A549 (cell line): ENCODE results near the gene PSMB1. TPM values are rescaled to one million over a fixed set of nuclear protein-coding genes. Genes with fewer than 3 reads are reported as not detected.
"Not testable (repeated sequence)": the region's sequence is repeated elsewhere in the genome, so short reads cannot be mapped to it uniquely, and the experiment has no call there.

Experiments used
- ATAC-seq, 2 experiments: fragments of 200-7000 bp in 1 of 2; fragments of >200 bp in 1 of 2; cut with Nextera tagmentation in 1 of 2; cut with Tn5 transposase in 1 of 2; 3 replicates each; pipeline versions ENCODE4 v1.8.0 to v1.9.1; 2018 to 2020; ENCODE audit warnings: mild to moderate bottlenecking in 1 of 2, moderate library complexity in 1 of 2
- CTCF ChIA-PET: fragments of 300-600 bp; sonication (Branson Sonifier 250); formaldehyde crosslinking; extraction: SDS; loops from one replicate; lab custom pipeline; 2021; ENCODE audit warnings: antibody characterized with exemption, inconsistent platforms; lab: Yijun Ruan, JAX
- POLR2A ChIA-PET: fragments of 350-600 bp; formaldehyde crosslinking; extraction: SDS; loops from one replicate; lab custom pipeline; 2021; ENCODE audit warnings: antibody characterized with exemption, inconsistent platforms; lab: Yijun Ruan, JAX
- DNase-seq, 2 experiments: peaks; one replicate each; pipeline versions ENCODE4 v3.0.0 to v3.0.0-alpha.2; 2011 to 2016; ENCODE audit warnings: low read depth in 1 of 2, low spot score in 1 of 2
- FAIRE-seq: peaks from 2 replicates; lab custom pipeline; 2011; peaks lifted over from hg19 to GRCh38; lab: Jason Lieb, UNC
- H3K27ac ChIP-seq, 2 experiments: fragments of >200 bp; sonication (Bioruptor Twin); formaldehyde crosslinking; 3 replicates each; pipeline ENCODE4 v1.5.1; 2016 to 2017
- H3K4me1 ChIP-seq: fragments of >200 bp; sonication (Bioruptor Twin); formaldehyde crosslinking; 3 replicates; pipeline ENCODE4 v1.6.1; 2016
- H3K4me2 ChIP-seq: fragments of >200 bp; sonication (Bioruptor Twin); formaldehyde crosslinking; 3 replicates; pipeline ENCODE4 v1.6.1; 2016
- H3K4me3 ChIP-seq: fragments of >200 bp; sonication (Bioruptor Twin); formaldehyde crosslinking; 3 replicates; pipeline ENCODE4 v1.5.1; 2016
- H3K9me3 ChIP-seq: fragments of >200 bp; sonication (Bioruptor Twin); formaldehyde crosslinking; 3 replicates; pipeline ENCODE4 v1.6.1; 2016
- ATOH8 ChIP-seq: fragments of 250-450 bp; sonication (Bioruptor Pico); IDR thresholded peaks from 2 replicates; pipeline ENCODE4 v1.5.0; 2020; ENCODE audit warnings: low read depth, mild to moderate bottlenecking, moderate library complexity
- BCL3 ChIP-seq: fragments of >200 bp; sonication (Bioruptor Twin); formaldehyde crosslinking; IDR thresholded peaks from 3 replicates; pipeline ENCODE4 v1.6.1; 2016
- CBX2 ChIP-seq: fragments of 200-600 bp; sonication (generic); IDR thresholded peaks from 2 replicates; pipeline ENCODE4 v1.6.1; 2016; ENCODE audit warnings: low read depth, mild to moderate bottlenecking, borderline replicate concordance
- CTCF ChIP-seq: fragments of >200 bp; sonication (Bioruptor Twin); formaldehyde crosslinking; IDR thresholded peaks from 3 replicates; pipeline ENCODE4 v1.5.1; 2016
- EHMT2 ChIP-seq: fragments of 200-600 bp; sonication (generic); IDR thresholded peaks from 2 replicates; pipeline ENCODE4 v1.6.1; 2016; ENCODE audit warnings: antibody characterized with exemption, low read depth, mild to moderate bottlenecking, moderate library complexity
- ESRRA ChIP-seq: fragments of 150-350 bp; IDR thresholded peaks from 2 replicates; pipeline ENCODE4 v1.6.1; 2014; ENCODE audit warnings: mild to moderate bottlenecking, low read length, borderline replicate concordance
- FOSL2 ChIP-seq, 2 experiments: fragments of 450-650 bp in 1 of 2; fragments of >200 bp in 1 of 2; sonication (Bioruptor Twin) in 1 of 2; formaldehyde crosslinking; IDR thresholded peaks; 2 replicates each; pipeline versions ENCODE4 v1.5.0 to v1.6.1; 2016 to 2020; ENCODE audit warnings: mild to moderate bottlenecking in 1 of 2, moderate library complexity in 1 of 2
- GATA3 ChIP-seq: IDR thresholded peaks from 2 replicates; pipeline ENCODE4 v1.6.1; 2012; ENCODE audit warnings: borderline replicate concordance
- HES2 ChIP-seq: fragments of >200 bp; sonication (Bioruptor Twin); formaldehyde crosslinking; IDR thresholded peaks from 2 replicates; pipeline ENCODE4 v1.6.1; 2016
- HOXA7 ChIP-seq: fragments of 250-450 bp; sonication (Bioruptor Pico); IDR thresholded peaks from 2 replicates; pipeline ENCODE4 v1.5.0; 2020; ENCODE audit warnings: mild to moderate bottlenecking, moderate library complexity
- HOXB5 ChIP-seq: fragments of 250-450 bp; sonication (Bioruptor Pico); IDR thresholded peaks from 2 replicates; pipeline ENCODE4 v1.5.0; 2020; ENCODE audit warnings: mild to moderate bottlenecking, moderate library complexity
- KDM1A ChIP-seq: fragments of 200-600 bp; sonication (generic); IDR thresholded peaks from 2 replicates; pipeline ENCODE4 v1.6.1; 2016; ENCODE audit warnings: low read depth, mild to moderate bottlenecking
- MAX ChIP-seq: IDR thresholded peaks from 2 replicates; pipeline ENCODE4 v1.6.1; 2012
- NFE2L2 ChIP-seq: fragments of 150-350 bp; conservative IDR thresholded peaks from 2 replicates; pipeline ENCODE4 v1.6.1; 2014; ENCODE audit warnings: low read length
- NPAS2 ChIP-seq: fragments of 250-450 bp; sonication (Bioruptor Pico); IDR thresholded peaks from 2 replicates; pipeline ENCODE4 v1.8.0; 2022; ENCODE audit warnings: mild to moderate bottlenecking, moderate library complexity, borderline replicate concordance
- PHF8 ChIP-seq: fragments of 200-600 bp; sonication (generic); IDR thresholded peaks from 2 replicates; pipeline ENCODE4 v1.6.1; 2016; ENCODE audit warnings: low read depth, mild to moderate bottlenecking, antibody characterized with exemption, moderate library complexity, borderline replicate concordance
- POLR2AphosphoS2 ChIP-seq: conservative IDR thresholded peaks from 2 replicates; pipeline ENCODE4 v1.6.1; 2012; ENCODE audit warnings: low read length, improper control_type of control experiment, inconsistent platforms
- RAD21 ChIP-seq, 2 experiments: fragments of >200 bp in 1 of 2; sonication (Bioruptor Twin) in 1 of 2; formaldehyde crosslinking in 1 of 2; IDR thresholded peaks in 1 of 2; conservative IDR thresholded peaks in 1 of 2; 2 replicates in 1 of 2; 3 replicates in 1 of 2; pipeline ENCODE4 v1.6.1; 2012 to 2018; ENCODE audit warnings: inconsistent platforms in 1 of 2
- RCOR1 ChIP-seq: fragments of 150-350 bp; IDR thresholded peaks from 2 replicates; pipeline ENCODE4 v1.6.1; 2014; ENCODE audit warnings: antibody characterized with exemption, low read length, low read depth
- SMC3 ChIP-seq: fragments of >200 bp; sonication (Bioruptor Twin); formaldehyde crosslinking; IDR thresholded peaks from 3 replicates; pipeline ENCODE4 v1.6.1; 2018; ENCODE audit warnings: inconsistent platforms
- ZC3H11A ChIP-seq: fragments of 450-650 bp; IDR thresholded peaks from 2 replicates; pipeline ENCODE4 v1.6.1; 2014; ENCODE audit warnings: antibody characterized with exemption, mild to moderate bottlenecking
- ZFP36 ChIP-seq: fragments of 450-650 bp; IDR thresholded peaks from 2 replicates; pipeline ENCODE4 v1.6.1; 2014; ENCODE audit warnings: borderline replicate concordance; ENCODE audit not compliant: partially characterized antibody
- ZSCAN20 ChIP-seq: fragments of 250-450 bp; sonication (Bioruptor Pico); IDR thresholded peaks from 2 replicates; pipeline ENCODE4 v1.8.0; 2022; ENCODE audit warnings: mild to moderate bottlenecking, moderate library complexity
- WGBS: methylation state at CpG from one replicate; pipeline ENCODE4 v1.1.6; 2017; ENCODE audit errors: missing lambda C conversion rate; 5-methylcytosine and 5-hydroxymethylcytosine counted together
- polyA plus RNA-seq, 4 experiments: library from polyadenylated mRNA; depleted of rRNA in 3 of 4; stranded (reverse); fragments of >200 nt; fragmentation: RNase III in 1 of 4; extraction: RNeasy Plus Mini Kit Qiagen cat#74134 plus additional on column Dnase treatment in 1 of 4; gene quantifications; 2 replicates in 3 of 4; 3 replicates in 1 of 4; pipeline ENCODE4 v1.2.3, GENCODE V29; 2011 to 2017

The PSMB1 gene
- polyA plus RNA-seq, 2 of the 4 experiments (the other 2 are of a cell fraction) = 267 to 306 TPM

GRCh38 chr6:170529839-170530469, 23.2 kb downstream of the PSMB1 start:
- DNase-seq = peak; percentile 57 to 67
- H3K9me3 ChIP-seq = no peaks in the 10 kb centered on the region
- WGBS = 38% methylated on average over 5 of the region's 5 CpGs
- no peaks in the 10 kb centered on the region for H3K4me1 ChIP-seq
- H3K4me2 ChIP-seq = no peak overlapping the region
- FAIRE-seq = no peak
- TF ChIP-seq NFE2L2 (no peak), ZSCAN20 (no peak), HOXB5 (CRISPR knock-in tag) (no peak), ESRRA (no peak), CTCF (peak; percentile 72), CBX2 (no peak), ZFP36 (no peak), HOXA7 (no peak), BCL3 (no peak), FOSL2 (IDR thresholded peaks at IDR 0.05) (no peak), FOSL2 (CRISPR knock-in tag; IDR thresholded peaks at IDR 0.05) (no peak), POLR2AphosphoS2 (no peak), KDM1A (no peak), MAX (no peak), EHMT2 (no peak), SMC3 (peak; percentile 64), HES2 (no peak), NPAS2 (no peak), PHF8 (no peak), ZC3H11A (no peak), GATA3 (no peak), RAD21 (conservative IDR thresholded peaks at IDR 0.05 in 1 of 2, IDR thresholded peaks at IDR 0.05 in 1 of 2) (peak; percentile 78 to 81), RCOR1 (no peak), ATOH8 (no peak)
- H3K27ac ChIP-seq = no peak overlapping the region
- H3K4me3 ChIP-seq = no peak overlapping the region
- ChIA-PET CTCF (interaction anchor here (0.6 to 4.8 kb wide), 32 partner anchors 9 to 1675 kb away, joined by 3 to 39 read pairs (median 4); no protein-coding TSS in a partner anchor), POLR2A (no interaction called here)
- ATAC-seq = peak; percentile 81 to 95

- DNase-seq, H3K4me2 ChIP-seq, H3K9me3 ChIP-seq, H3K4me1 ChIP-seq, H3K27ac ChIP-seq, H3K4me3 ChIP-seq, POLR2A ChIA-PET, FAIRE-seq, ATAC-seq: not testable (repeated sequence)
- CTCF ChIA-PET = interaction anchor here (0.6 to 4.8 kb wide), 5 partner anchors 13 to 738 kb away, joined by 3 to 39 read pairs (median 4); no protein-coding TSS in a partner anchor
- WGBS = 91% methylated on average over 5 of the region's 5 CpGs
Measured at GRCh38 chr6:170527995-170528394, 25.1 kb downstream of the PSMB1 start.
